ENCODE results near the gene MAML3. TPM values are rescaled to one million over a fixed set of nuclear protein-coding genes. Genes with fewer than 3 reads are reported as not detected.

Gene MAML3
- total RNA-seq, 1 donor from 2014 or later, result 13.9 TPM

GRCh38 chr4:139686988-139687387, 467.0 kb downstream of the MAML3 start:
- DNase-seq (ENCODE audit: low spot score), result no peak

GRCh38 chr4:139686130-139686529, 467.9 kb downstream of the MAML3 start:
- DNase-seq (ENCODE audit: low spot score), result no peak

GRCh38 chr4:139685180-139685579, 468.8 kb downstream of the MAML3 start:
- no peak for DNase-seq (ENCODE audit: low spot score)

- no peak for DNase-seq (ENCODE audit: low spot score)
Observed at GRCh38 chr4:139684351-139684750, 469.6 kb downstream of the MAML3 start.

- no peak for DNase-seq (ENCODE audit: low spot score)
Observed at GRCh38 chr4:139682741-139683151, 471.2 kb downstream of the MAML3 start.

GRCh38 chr4:139682309-139682708, 471.7 kb downstream of the MAML3 start:
- no peak for DNase-seq (ENCODE audit: low spot score)

GRCh38 chr4:139676913-139677585, 476.9 kb downstream of the MAML3 start:
- no peak for DNase-seq (ENCODE audit: low spot score)

GRCh38 chr4:139676365-139676764, 477.6 kb downstream of the MAML3 start:
- no peak for DNase-seq (ENCODE audit: low spot score)

- no peak for DNase-seq (ENCODE audit: low spot score)
Observed at GRCh38 chr4:139675651-139676050, 478.3 kb downstream of the MAML3 start.

- no peak for DNase-seq (ENCODE audit: low spot score)
Observed at GRCh38 chr4:139674875-139675550, 479.0 kb downstream of the MAML3 start.

- no peak for DNase-seq (ENCODE audit: low spot score)
Observed at GRCh38 chr4:139672732-139673131, 481.3 kb downstream of the MAML3 start.

- DNase-seq (ENCODE audit: low spot score), result no peak
Observed at GRCh38 chr4:139672215-139672614, 481.8 kb downstream of the MAML3 start.

- DNase-seq (ENCODE audit: low spot score), result no peak
Observed at GRCh38 chr4:139670775-139671174, 483.2 kb downstream of the MAML3 start.

- DNase-seq (ENCODE audit: low spot score), result no peak
Observed at GRCh38 chr4:139669890-139670289, 484.1 kb downstream of the MAML3 start.

- no peak for DNase-seq (ENCODE audit: low spot score)
Observed at GRCh38 chr4:139669335-139669734, 484.6 kb downstream of the MAML3 start.

GRCh38 chr4:139668658-139669201, 485.3 kb downstream of the MAML3 start:
- no peak for DNase-seq (ENCODE audit: low spot score)

- no peak for DNase-seq (ENCODE audit: low spot score)
Observed at GRCh38 chr4:139668036-139668435, 485.9 kb downstream of the MAML3 start.

Other genes starting within 250 kb of the MAML3 start
- gene SCOC, start 219.5 kb upstream of the MAML3 start, total RNA-seq, result 68.5 TPM